Upper lobe of left lung (tissue), 4 donors: ENCODE data around the gene WASF3.

Experiments
- POLR2A ChIP-seq, 4 donors: fragments of 450-650 bp; IDR thresholded peaks; one replicate each; pipeline ENCODE4 v1.5.1; 2016 to 2017; ENCODE audit warnings: antibody characterized with exemption in 4 of 4, mild to moderate bottlenecking in 2 of 4
- POLR2AphosphoS5 ChIP-seq, 2 donors: sonication (generic); formaldehyde crosslinking; IDR thresholded peaks; one replicate each; pipeline ENCODE4 v1.5.1; 2017; ENCODE audit warnings: antibody characterized with exemption in 2 of 2
- TF ChIP-seq, protein P1 (sequence below), 6 experiments: fragments of 450-650 bp in 4 of 6; fragments of 200-600 bp in 2 of 6; sonication (generic) in 2 of 6; IDR thresholded peaks; one replicate each; pipeline ENCODE4 v1.5.1; 2016 to 2019; ENCODE audit warnings: antibody characterized with exemption in 6 of 6

DNA sequence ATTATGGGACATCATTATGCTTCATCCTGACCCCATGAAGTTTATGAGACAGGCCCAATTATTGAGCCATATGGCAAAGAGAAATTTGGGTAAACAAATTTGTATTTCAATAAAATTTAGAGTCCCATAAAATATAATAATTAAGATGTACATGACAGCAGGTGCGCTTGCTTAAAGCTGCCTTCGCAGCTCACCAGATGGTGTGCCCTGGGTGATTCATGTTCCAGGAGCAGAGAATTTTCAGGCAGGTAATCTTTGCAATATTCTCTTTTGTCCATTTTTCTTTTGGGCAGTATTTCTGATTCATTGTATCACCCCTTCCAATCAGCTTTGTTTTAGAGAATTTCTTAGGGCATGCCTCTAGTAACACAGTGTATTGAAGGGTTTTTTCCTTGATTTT, 39.5 kb upstream of the WASF3 start:
- TF ChIP-seq POLR2A (IDR thresholded peaks at IDR 0.05) (no peak), POLR2AphosphoS5 (IDR thresholded peaks at IDR 0.05) (no peak)
- TF ChIP-seq, protein P1, sequence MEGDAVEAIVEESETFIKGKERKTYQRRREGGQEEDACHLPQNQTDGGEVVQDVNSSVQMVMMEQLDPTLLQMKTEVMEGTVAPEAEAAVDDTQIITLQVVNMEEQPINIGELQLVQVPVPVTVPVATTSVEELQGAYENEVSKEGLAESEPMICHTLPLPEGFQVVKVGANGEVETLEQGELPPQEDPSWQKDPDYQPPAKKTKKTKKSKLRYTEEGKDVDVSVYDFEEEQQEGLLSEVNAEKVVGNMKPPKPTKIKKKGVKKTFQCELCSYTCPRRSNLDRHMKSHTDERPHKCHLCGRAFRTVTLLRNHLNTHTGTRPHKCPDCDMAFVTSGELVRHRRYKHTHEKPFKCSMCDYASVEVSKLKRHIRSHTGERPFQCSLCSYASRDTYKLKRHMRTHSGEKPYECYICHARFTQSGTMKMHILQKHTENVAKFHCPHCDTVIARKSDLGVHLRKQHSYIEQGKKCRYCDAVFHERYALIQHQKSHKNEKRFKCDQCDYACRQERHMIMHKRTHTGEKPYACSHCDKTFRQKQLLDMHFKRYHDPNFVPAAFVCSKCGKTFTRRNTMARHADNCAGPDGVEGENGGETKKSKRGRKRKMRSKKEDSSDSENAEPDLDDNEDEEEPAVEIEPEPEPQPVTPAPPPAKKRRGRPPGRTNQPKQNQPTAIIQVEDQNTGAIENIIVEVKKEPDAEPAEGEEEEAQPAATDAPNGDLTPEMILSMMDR (IDR thresholded peaks at IDR 0.05) = no peak
